AG09319 (cell line): ENCODE results near the gene PPP1R12A.

Source experiments
- DNase-seq: peaks from one replicate; pipeline ENCODE4 v3.0.0-alpha.2; 2010; ENCODE audit warnings: low read depth; ENCODE audit errors: extremely low read depth
- TF ChIP-seq, protein P1 (sequence below): IDR thresholded peaks from 2 replicates; pipeline ENCODE4 v1.5.1; 2011; ENCODE audit warnings: low read depth, mild to moderate bottlenecking, inconsistent platforms, low read length, moderate library complexity

PPP1R12A gene

DNA sequence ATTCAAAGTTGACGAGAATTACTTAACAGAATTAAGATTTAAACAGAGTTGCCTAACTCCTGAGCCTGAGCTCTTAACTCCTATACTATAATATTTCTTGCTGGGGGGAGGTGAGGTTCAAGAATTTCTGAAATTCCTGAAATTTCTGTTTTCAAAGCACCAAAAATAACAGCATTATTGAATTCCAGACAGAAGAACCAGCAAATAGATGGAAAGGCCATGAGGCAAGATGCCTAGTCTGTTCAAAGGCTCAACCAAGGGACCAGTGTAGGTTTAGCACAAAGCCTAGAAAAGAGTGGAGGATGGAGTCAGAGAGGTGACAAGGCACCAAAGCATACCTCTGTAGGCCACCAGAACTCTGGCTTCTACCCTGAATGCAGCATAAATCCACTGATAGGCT lies 76.4 kb downstream of the PPP1R12A start:
- TF ChIP-seq, protein P1, sequence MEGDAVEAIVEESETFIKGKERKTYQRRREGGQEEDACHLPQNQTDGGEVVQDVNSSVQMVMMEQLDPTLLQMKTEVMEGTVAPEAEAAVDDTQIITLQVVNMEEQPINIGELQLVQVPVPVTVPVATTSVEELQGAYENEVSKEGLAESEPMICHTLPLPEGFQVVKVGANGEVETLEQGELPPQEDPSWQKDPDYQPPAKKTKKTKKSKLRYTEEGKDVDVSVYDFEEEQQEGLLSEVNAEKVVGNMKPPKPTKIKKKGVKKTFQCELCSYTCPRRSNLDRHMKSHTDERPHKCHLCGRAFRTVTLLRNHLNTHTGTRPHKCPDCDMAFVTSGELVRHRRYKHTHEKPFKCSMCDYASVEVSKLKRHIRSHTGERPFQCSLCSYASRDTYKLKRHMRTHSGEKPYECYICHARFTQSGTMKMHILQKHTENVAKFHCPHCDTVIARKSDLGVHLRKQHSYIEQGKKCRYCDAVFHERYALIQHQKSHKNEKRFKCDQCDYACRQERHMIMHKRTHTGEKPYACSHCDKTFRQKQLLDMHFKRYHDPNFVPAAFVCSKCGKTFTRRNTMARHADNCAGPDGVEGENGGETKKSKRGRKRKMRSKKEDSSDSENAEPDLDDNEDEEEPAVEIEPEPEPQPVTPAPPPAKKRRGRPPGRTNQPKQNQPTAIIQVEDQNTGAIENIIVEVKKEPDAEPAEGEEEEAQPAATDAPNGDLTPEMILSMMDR: no peak
- DNase-seq: no peak

DNA sequence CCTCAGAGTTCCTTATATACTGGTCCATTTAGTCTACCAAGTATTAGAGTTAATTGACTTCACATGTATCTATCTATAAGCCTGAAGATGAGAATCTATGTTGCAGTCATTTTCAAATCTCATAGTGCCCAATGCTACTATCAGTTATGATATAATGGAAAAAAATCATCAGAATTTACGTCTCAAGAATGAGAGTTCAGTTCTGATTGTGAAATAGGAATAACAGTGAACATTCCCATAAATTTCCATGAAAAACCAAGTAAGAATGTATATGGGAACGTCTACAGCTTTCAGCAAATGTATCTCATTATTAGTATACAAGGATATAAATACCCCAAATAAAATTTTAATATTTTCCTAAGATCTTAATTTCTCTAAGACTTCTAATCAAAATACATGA lies 77.2 kb downstream of the PPP1R12A start:
- no peak for DNase-seq
- TF ChIP-seq, protein P1: no peak

DNA sequence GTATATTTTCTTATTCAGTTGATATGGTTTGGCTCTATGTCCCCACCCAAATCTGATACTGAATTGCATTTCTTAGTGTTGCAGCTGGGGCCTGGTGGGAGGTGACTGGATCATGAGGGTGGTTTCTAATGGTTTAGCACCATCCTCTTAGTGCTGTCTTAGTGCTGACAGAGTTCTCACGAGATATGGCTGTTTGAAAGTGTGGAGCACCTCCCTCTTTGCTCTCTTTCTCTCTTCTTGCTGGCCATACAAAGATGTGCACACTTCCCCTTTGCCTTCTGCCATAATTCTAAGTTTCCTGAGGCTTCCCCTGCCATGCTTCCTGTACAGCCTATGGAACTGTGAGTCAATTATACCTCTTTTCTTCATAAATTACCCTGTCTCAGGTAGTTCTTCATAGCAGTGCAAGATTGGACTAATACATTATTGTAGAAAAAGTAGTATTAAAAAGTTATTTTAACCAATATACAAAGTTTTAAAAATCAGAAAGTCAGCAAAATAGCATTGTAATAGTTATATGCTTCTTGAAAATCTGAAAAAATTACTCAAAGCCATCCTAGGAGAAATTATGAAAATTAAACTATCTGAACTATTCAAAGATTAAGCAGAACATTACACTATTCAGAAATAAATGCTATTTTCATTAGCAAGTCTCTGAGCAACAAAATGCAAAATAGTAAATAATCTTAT lies 84.1 kb downstream of the PPP1R12A start:
- no peak for DNase-seq
- TF ChIP-seq, protein P1: no peak

DNA sequence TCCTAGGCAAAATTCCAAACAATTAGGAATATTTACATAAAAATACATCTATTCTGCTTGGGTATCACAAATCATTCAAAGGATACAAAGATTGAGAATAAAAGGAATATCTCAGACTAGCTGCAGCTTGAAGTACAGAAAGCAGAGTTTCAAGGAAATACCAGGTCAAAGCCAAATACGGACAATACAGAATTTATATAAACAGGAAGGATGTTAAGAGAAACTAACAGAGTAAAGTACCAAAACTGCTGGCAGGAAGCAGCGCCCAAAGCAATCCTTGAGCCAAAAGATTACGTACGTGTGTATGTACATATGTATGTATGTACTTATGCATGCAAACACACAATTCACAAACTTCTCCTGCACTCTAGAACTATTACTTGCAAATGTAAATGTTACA lies 86.6 kb downstream of the PPP1R12A start:
- no peak for DNase-seq
- TF ChIP-seq, protein P1: no peak

DNA sequence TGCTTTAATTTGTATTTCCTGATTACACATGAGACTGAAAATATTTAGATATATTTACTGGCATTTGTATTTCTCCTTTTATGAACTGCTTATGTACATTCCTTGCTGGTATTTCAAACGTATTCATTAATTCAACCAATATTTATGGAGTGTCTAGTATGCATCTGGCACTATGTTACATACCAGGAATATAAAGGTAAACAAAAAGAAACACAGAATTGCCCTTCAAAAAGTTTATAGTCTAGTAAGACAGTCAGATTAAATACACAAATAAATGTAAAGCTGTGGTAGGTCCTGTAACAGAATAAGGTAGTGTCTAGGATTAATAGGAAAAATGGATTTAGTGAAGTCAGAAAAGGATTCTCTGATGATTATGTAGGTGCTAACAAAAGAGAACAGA lies 87.5 kb downstream of the PPP1R12A start:
- TF ChIP-seq, protein P1: no peak
- DNase-seq: no peak

DNA sequence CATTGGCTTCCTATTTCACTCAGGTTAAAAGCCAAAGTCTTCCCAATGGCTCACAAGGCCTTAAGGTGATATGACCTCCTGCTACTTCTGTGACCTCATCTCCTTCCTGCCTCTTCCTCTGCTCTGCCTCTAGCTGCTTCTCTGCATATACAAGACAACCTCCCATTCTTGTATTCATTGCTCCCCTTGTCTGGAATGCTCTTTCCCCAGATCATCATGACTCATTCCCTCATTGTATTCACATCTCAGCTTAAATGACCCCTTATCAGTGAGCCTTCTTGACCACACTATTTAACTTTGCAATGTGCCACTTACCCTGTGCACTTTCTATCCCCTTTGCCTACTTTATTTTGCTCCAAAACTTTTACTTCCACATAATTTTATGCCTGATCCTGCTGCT lies 90.2 kb downstream of the PPP1R12A start:
- TF ChIP-seq, protein P1: no peak
- DNase-seq: peak; percentile 25

DNA sequence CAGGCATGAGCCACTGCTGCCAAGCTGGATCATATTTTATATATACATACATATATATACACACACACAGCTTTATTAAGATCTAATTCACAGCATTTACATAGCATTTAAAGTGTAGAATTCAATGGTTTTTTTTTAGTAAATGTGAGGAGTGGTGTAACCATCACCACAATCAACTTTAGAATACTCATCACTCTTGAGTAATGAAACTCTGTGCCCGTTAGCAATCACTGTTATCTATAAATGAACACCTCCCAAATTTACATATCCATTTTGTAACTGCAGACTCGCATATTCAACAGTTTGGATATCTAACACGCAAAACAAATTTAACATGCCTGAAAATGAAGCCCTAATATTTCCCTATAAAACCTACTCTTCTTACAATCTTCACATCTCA lies 90.9 kb downstream of the PPP1R12A start:
- TF ChIP-seq, protein P1: no peak

More for the DNA sequence above, 90.9 kb downstream of the PPP1R12A start:
- no peak for DNase-seq
